Measurements from ENCODE around the gene CRACR2A.
A peak's percentile ranks its signal among the peaks of the same experiment; 100 is the strongest.

CRACR2A gene

GRCh38 chr12:3752741-3753486, at the start of gene CRACR2A:
TSS of gene CRACR2A (minus strand) at chr12:3753109. CDS start at chr12:3696999, 56,110 bp downstream.
- no peak for DNase-seq

DNA sequence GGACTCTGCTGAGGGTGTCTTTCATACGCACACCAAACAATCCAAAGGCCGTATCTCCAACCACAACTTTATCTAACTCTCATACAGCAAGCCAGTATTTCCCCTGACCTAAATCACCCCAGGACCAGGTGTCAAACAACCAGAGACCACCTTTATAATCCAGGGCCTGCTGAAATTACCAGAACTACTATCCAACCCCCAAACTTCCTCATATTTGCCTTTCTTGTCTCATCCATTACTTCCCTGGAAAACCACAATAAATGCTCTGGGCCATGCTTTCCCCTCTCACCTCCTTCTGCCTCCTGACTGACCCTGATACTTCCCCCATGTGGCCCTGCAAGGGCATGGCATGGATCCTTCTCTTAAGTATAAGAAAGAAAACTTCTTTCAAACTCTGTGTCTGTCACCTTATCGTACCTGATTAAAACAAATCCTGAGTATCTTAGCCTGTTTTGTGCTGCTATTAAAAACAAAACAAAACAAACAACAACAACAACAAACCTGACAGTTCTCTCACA, 44.7 kb upstream of the CRACR2A start:
- DNase-seq: no peak

DNA sequence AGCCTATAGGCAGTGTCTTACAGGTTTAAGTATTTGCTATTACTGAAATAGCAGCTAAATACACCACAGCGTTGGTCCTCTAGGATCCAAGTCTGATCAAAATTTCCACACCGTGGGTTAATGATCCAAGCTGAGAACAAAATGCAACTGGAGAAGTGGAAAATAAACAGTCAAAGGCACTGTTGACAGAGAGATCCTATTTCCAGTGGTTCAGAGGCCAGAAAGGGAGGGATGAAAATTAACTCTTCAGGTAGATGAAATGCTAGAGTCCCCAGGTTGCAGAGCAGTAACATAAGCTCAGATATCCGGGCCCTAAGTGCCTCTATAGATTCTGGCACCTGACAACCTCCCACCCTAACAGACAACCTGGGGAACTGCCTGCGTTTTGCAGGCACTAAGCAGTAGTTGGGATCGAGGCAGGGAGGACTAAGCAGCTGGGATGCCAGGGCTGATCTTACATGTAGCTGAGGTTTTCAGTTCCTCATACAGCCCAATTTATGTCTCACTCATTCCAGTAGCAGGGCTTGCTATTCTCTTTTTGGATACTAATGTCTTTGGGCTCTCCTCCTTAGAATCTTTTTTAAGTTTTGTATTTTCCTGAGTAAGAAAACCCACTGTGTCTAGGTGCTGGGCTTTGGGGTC, 42.7 kb upstream of the CRACR2A start:
- peak; percentile 94 for DNase-seq

DNA sequence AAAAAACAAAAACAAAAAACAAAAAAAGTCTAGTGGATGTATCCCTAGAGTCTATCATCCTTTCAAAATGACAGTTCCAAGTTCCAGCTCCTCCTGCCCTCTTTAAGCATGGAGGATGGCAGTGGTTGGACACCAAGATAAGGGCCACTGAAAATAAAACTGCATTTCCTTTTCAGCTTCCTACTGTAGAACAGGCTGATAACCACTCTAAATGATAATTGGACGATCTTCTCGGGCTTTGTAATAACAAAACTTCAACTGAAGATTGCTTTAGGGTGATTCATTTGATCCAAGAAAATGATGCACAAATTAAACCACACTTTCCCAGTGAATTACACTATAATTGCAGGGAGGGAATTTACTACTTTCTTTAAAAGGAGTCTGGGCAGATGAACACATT, 42.2 kb upstream of the CRACR2A start:
- DNase-seq: peak; percentile 52

DNA sequence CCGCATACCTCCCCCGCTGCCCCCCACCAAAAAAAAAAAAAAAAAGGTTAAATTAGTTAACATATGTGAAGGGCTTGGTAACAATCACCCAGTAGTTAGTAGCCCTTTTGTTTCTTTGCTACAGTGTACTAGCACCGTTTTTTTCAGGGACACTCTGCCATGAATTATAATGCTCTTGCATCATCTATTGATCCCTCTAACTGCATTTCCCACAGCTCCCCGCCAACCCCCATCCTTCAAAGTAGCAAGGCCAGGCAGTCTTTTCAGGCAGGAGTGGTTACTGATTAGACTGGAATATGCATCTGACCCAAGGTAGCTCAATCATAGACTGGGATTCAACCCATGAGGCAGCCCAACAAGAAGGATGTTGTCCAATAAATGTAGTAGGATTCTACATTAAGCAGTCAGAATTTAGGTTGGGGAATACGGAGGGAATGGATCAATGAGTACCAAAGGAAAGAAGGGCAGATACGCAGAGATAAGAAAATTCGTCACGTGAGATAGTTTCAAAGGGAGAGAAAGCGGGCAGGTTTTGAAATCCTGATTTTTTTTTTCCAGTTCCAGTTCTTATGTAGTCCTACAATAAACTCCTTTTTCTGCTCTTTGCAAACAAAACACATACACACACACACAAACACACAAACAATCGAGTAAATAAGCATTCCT, 39.8 kb upstream of the CRACR2A start:
- no peak for DNase-seq

GRCh38 chr12:3791256-3791874, 38.5 kb upstream of the CRACR2A start:
- DNase-seq: no peak

GRCh38 chr12:3790642-3791041, 37.7 kb upstream of the CRACR2A start:
- DNase-seq: no peak

- no peak for DNase-seq
These were observed 36.9 kb upstream of the CRACR2A start for GRCh38 chr12:3789838-3790237.

DNA sequence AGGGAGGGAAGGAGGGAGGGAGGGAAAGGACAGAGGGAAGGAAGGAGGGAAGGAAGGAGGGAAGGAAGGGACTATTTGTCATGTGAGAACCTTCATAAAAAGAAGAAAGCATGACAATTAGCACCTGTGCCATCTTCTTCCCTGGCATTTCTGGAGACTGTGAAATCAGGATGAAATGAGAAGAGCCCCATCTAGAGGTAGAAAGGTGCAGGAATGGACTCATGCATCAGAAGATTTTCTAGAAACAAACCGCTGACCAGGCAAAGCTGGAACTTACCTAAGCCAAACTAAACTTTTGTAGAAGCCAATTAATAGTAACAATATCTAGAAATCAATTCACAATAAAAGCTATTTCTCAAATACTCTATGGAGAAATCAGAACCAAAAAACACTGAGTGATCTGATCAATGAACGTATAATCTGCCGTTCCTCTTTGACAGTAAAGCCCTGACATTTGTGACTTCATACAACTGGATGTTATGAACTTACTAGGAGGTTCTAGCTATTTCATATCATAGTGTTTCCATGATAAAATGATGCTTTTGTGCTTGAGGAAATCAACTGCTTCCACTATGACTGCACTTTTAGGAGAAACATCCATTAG, 24.4 kb upstream of the CRACR2A start:
- DNase-seq: peak; percentile 67

- no peak for DNase-seq
These were observed 22.6 kb upstream of the CRACR2A start for GRCh38 chr12:3775385-3776035.

- no peak for DNase-seq
These were observed 19.5 kb upstream of the CRACR2A start for GRCh38 chr12:3772380-3772779.

DNA sequence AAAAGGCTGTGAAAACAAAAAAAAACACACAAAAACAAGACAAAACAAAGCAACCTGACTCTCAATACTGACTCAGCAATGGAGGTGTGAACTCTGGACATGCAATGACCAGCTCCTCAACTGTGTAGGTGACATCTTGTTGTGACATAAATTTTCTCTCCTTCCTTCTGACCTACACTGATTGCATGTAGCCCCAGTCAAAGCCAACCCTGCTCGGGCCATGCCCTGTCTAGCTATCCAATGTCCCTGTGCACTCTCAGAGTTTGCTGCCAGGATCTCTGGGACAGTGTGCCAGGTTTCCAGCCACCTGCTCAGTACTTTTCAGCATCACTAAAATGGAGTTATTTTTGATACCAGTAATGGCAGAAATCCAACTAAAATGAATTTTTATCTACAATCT, 18.9 kb upstream of the CRACR2A start:
- DNase-seq: no peak

- DNase-seq: no peak
These were observed 18.0 kb upstream of the CRACR2A start for GRCh38 chr12:3770891-3771290.

GRCh38 chr12:3768911-3769447, 16.1 kb upstream of the CRACR2A start:
- DNase-seq: no peak

DNA sequence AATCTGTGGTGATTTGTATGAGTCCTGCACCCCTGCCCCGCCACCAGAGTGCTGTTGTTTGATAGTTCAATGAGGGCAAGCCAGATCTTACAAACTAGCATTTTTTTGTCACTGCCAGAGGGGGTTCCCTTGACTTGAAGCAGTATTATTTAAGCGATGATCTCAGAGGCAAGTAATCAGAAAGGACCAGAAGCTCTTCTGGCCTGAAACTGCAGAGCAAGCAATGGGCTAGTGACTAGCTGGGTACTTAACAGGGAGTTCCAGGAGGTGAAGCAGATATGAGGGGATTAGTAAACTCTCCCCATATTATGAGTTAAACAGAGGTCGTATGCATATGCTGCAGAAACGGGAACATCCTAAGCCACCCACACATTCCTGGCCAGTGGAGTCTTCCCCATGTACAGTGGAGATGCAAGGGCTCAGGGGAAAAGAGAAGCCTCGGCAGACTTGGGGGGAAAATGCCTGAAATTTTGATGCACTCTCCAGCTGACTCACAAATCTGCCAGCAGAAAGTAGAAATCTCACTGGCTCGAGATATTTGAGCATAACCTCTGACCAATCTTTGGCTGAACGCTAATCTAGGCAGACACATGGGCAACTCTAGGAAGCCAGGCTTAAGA, 8.3 kb upstream of the CRACR2A start:
- DNase-seq: no peak

DNA sequence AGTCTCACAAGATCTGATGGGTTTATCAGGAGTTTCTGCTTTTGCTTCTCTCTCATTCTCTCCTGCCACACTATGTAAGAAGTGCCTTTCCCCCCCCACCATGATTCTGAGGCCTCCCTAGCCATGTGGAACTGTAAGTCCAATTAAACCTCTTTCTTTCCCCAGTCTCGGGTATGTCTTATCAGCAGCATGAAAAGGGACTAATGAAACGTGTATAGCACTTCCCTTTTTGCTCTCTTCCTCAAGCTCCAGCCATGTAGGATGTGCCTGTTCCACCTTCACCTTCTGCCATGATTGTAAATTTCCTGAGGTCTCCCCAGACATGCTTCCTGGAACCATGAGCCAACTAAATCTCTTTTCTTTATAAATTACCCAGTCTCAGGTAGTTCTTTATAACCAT, 7.0 kb upstream of the CRACR2A start:
- DNase-seq: no peak

- DNase-seq: no peak
These were observed 4.4 kb upstream of the CRACR2A start for GRCh38 chr12:3757261-3757660.

GRCh38 chr12:3755898-3756297, 3.0 kb upstream of the CRACR2A start:
- DNase-seq: no peak

GRCh38 chr12:3753544-3754284, 805 bp upstream of the CRACR2A start:
- DNase-seq: no peak

- no peak for DNase-seq
These were observed 706 bp downstream of the CRACR2A start for GRCh38 chr12:3752096-3752709.

All from NCI-H2029 treated with DMSO at 0.1 percent for 48 hours (cell line).